Measurements from ENCODE around the gene COL4A6. TPM values are rescaled to one million over a fixed set of nuclear protein-coding genes. Genes with fewer than 3 reads are reported as not detected.

COL4A6 gene
- total and polyA plus RNA-seq, 2 of the 8 experiments (the other 6 are each of a cell fraction or from before 2014, with no cell fraction given): 5.9 to 11.8 TPM

DNA sequence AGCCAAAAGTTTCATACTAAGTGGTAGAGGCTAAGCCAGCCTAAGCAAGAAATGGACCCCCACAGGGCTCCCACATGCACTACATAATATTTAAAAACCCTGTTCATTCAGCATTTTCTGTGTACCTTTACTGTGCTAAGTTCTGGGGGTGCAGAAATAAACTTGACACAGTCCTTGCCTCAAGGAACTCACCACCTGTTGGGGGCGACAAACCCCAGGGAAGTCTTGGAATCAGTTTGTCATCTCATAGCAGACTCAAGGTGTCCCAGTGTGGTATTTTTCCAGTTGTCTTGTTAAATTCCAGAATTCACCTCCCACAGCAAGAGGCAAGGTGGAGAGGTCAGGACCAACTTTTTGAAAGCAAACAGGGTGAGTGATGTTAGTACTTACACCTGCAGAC, 303.5 kb downstream of the COL4A6 start:
- CTCF ChIA-PET (ENCODE audit: partially characterized antibody): interaction anchor here (1.1 to 1.3 kb wide), 2 partner anchors 8 to 31 kb away, joined by 3 read pairs; no protein-coding TSS in a partner anchor
- no peak overlapping the region for H2BK120ac ChIP-seq (replicated peaks; ENCODE audit: low read depth, low read length)
- H2BK12ac ChIP-seq (ENCODE audit: low read depth, low read length): no peak overlapping the region
- no peak overlapping the region for H3K4me2 ChIP-seq (ENCODE audit: insufficient read depth in 1 of 2, low read depth in 2 of 2, low read length in 2 of 2)
- no peaks in the 10 kb centered on the region for H3K79me2 ChIP-seq (ENCODE audit: control insufficient read depth in 1 of 2, insufficient read depth in 2 of 2, low read length in 2 of 2)
- H3K79me1 ChIP-seq (ENCODE audit: low read depth, low read length): no peaks in the 10 kb centered on the region
- DNase-seq (ENCODE audit: low read depth in 1 of 2, low spot score in 2 of 2): peak in 1 of 2 experiments; percentile 49
- H3K56ac ChIP-seq (replicated peaks; ENCODE audit: insufficient read length, low read depth, low read length): no peak overlapping the region
- no peak for FAIRE-seq
- H3K4me1 ChIP-seq (replicated peaks in 1 of 4; ENCODE audit: control insufficient read depth in 3 of 4, insufficient read depth in 4 of 4, low read length in 3 of 4): no peaks in the 10 kb centered on the region
- H3K9ac ChIP-seq (replicated peaks in 1 of 4; ENCODE audit: extremely low read depth in 1 of 4, low read depth in 3 of 4, low read length in 3 of 4): no peak overlapping the region
- no peak overlapping the region for H2AFZ ChIP-seq (ENCODE audit: low read length)
- H3K14ac ChIP-seq (ENCODE audit: insufficient read length): no peak overlapping the region
- H3K18ac ChIP-seq (ENCODE audit: extremely low read depth, low read length): no peak overlapping the region
- no peaks in the 10 kb centered on the region for H3K23me2 ChIP-seq (ENCODE audit: low read depth, low read length)
- no peak overlapping the region for H4K8ac ChIP-seq (ENCODE audit: extremely low read depth, insufficient read depth, low read length)
- H3K9me3 ChIP-seq (ENCODE audit: insufficient read depth in 2 of 2, low read depth in 1 of 2, low read length in 1 of 2): no peaks in the 10 kb centered on the region
- H4K20me1 ChIP-seq (replicated peaks in 1 of 2; ENCODE audit: control insufficient read depth in 1 of 2, insufficient read depth in 2 of 2, low read length in 2 of 2): no peaks in the 10 kb centered on the region
- no peak overlapping the region for H3K4me3 ChIP-seq (ENCODE audit: extremely low read depth in 1 of 4, insufficient read depth in 2 of 4, low read depth in 3 of 4, low read length in 4 of 4)
- H3K27me3 ChIP-seq (replicated peaks in 1 of 4; ENCODE audit: control insufficient read depth in 3 of 4, extremely low read depth in 1 of 4, insufficient read depth in 3 of 4, low read length in 3 of 4): no peaks in the 10 kb centered on the region
- H4K91ac ChIP-seq (replicated peaks; ENCODE audit: insufficient read length, low read length): no peak overlapping the region
- H2AK5ac ChIP-seq (ENCODE audit: low read depth, low read length): no peak overlapping the region
- no peak overlapping the region for H2BK20ac ChIP-seq (ENCODE audit: low read length)
- no peak overlapping the region for H3K23ac ChIP-seq (ENCODE audit: insufficient read length)
- H2BK15ac ChIP-seq (ENCODE audit: low read length): no peak overlapping the region
- WGBS, 2 experiments (ENCODE audit: extremely low coverage in 1 of 2, insufficient coverage in 1 of 2, insufficient read length in 1 of 2, insufficient replicate concordance in 2 of 2, low coverage in 1 of 2, low lambda C conversion rate in 2 of 2, missing lambda C conversion rate in 1 of 2): 86% methylated on average over 1 of the region's 1 CpG; no CpG with 5 or more reads in 1 of the 2 experiments
- H3K4ac ChIP-seq (replicated peaks; ENCODE audit: insufficient read length, low read depth, low read length): no peak overlapping the region
- no peaks in the 10 kb centered on the region for H3K36me3 ChIP-seq (ENCODE audit: control insufficient read depth in 2 of 4, insufficient read depth in 4 of 4, low read length in 3 of 4)
- no peak overlapping the region for H2BK5ac ChIP-seq (ENCODE audit: low read depth, low read length)
- no peak overlapping the region for H4K5ac ChIP-seq (ENCODE audit: insufficient read length, low read depth, low read length)
- POLR2A ChIA-PET (ENCODE audit: partially characterized antibody): no interaction called here
- H3K27ac ChIP-seq (ENCODE audit: low read depth, low read length): no peak overlapping the region
- TF ChIP-seq ATF2 (IDR thresholded peaks at IDR 0.05; ENCODE audit: low read length) (no peak), CHD1 (IDR thresholded peaks at IDR 0.05; ENCODE audit: low read depth, low read length) (no peak), RAD21 (IDR thresholded peaks at IDR 0.05 in 1 of 2, conservative IDR thresholded peaks at IDR 0.05 in 1 of 2; ENCODE audit: low read depth in 2 of 2, low read length in 2 of 2) (peak; percentile 40), SUZ12 (IDR thresholded peaks at IDR 0.05; ENCODE audit: low read length) (no peak), CTCF (IDR thresholded peaks at IDR 0.05; ENCODE audit: control extremely low read depth in 1 of 3, insufficient read depth in 1 of 3, low read depth in 1 of 3, low read length in 3 of 3) (peak; percentile 31 to 51 (median 40); a peak in 3 of 4 replicates), ATF3 (IDR thresholded peaks at IDR 0.05; ENCODE audit: insufficient read depth, low read depth, low read length) (no peak), CBX8 (IDR thresholded peaks at IDR 0.05; ENCODE audit: borderline replicate concordance, low read depth, low read length) (no peak), NANOG (IDR thresholded peaks at IDR 0.05; ENCODE audit: insufficient read depth, low read depth, low read length, poor library complexity, severe bottlenecking) (no peak)

Measured in H1 (cell line).